HFF-Myc (cell line): ENCODE results near the gene CCDC82.

Experiments used
- DNase-seq: peaks from one replicate; pipeline ENCODE4 v3.0.0-alpha.2; 2011; ENCODE audit warnings: low read depth; ENCODE audit errors: extremely low read depth
- H3K4me3 ChIP-seq: replicated peaks from 2 replicates; pipeline ENCODE4 v1.5.1; 2011; ENCODE audit warnings: low read depth, mild to moderate bottlenecking, control low read depth, low read length
- CTCF ChIP-seq: IDR thresholded peaks from 2 replicates; pipeline ENCODE4 v1.5.1; 2012; ENCODE audit warnings: mild to moderate bottlenecking, low read depth, low read length, control low read depth; ENCODE audit errors: missing control alignments

CCDC82 gene

GRCh38 chr11:96317571-96317970 is 72.1 kb downstream of the CCDC82 start:
- H3K4me3 ChIP-seq, result no peak overlapping the region
- DNase-seq, result no peak
- TF ChIP-seq CTCF, result no peak

GRCh38 chr11:96316869-96317268 is 72.8 kb downstream of the CCDC82 start:
- no peak overlapping the region for H3K4me3 ChIP-seq
- TF ChIP-seq CTCF, result no peak
- DNase-seq, result no peak

- no peak overlapping the region for H3K4me3 ChIP-seq
- TF ChIP-seq CTCF, result no peak
- no peak for DNase-seq
Observed at GRCh38 chr11:96315476-96315875, 74.2 kb downstream of the CCDC82 start.

- TF ChIP-seq CTCF, result no peak
- DNase-seq, result no peak
- H3K4me3 ChIP-seq, result no peak overlapping the region
Observed at GRCh38 chr11:96314326-96315020, 75.2 kb downstream of the CCDC82 start.

- H3K4me3 ChIP-seq, result no peak overlapping the region
- TF ChIP-seq CTCF, result no peak
- no peak for DNase-seq
Observed at GRCh38 chr11:96313163-96313562, 76.5 kb downstream of the CCDC82 start.

GRCh38 chr11:96311120-96311568 is 78.6 kb downstream of the CCDC82 start:
- no peak for TF ChIP-seq CTCF
- H3K4me3 ChIP-seq, result no peak overlapping the region
- DNase-seq, result no peak

- H3K4me3 ChIP-seq, result no peak overlapping the region
- DNase-seq, result no peak
- TF ChIP-seq CTCF, result no peak
Observed at GRCh38 chr11:96310236-96310635, 79.5 kb downstream of the CCDC82 start.
